ENCODE results near the gene KCNG2. TPM values are rescaled to one million over a fixed set of nuclear protein-coding genes. Genes with fewer than 3 reads are reported as not detected.

KCNG2 gene
- total RNA-seq, 1 donor from 2014 or later = not detected

DNA sequence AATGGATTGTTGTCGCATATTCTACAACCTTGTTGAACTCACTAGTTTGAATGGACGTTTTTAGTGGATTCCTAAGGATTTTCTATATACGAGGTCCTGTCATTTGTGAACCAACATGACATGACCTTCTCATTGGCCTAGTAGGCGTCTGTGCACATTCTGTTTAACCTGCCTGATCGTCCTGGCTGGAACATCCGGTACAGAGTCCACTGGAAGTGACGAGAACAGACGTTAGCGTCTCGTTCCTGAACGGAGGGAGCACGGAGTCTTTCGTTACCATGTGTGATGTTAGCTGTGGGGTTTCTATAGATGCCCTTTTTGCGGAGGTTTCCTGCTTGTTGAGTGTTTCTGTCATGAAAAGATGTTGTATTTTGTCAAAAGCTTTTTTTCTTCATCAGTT lies 91.8 kb downstream of the KCNG2 start:
- Mint-ChIP-seq H3K4me1 (no peaks in the 10 kb centered on the region), H3K27me3 (ENCODE audit: insufficient read depth, low read depth) (peaks cover 7% of the 10 kb centered on the region), H3K4me3 (no peak overlapping the region), H3K9me3 (peaks cover 63% of the 10 kb centered on the region), H3K36me3 (no peaks in the 10 kb centered on the region), H3K27ac (no peak overlapping the region)
- no peaks in the 10 kb centered on the region for H4K20me1 ChIP-seq (ENCODE audit: low read depth)
- no peak overlapping the region for H3K4me3 ChIP-seq
- TF ChIP-seq, protein P1, sequence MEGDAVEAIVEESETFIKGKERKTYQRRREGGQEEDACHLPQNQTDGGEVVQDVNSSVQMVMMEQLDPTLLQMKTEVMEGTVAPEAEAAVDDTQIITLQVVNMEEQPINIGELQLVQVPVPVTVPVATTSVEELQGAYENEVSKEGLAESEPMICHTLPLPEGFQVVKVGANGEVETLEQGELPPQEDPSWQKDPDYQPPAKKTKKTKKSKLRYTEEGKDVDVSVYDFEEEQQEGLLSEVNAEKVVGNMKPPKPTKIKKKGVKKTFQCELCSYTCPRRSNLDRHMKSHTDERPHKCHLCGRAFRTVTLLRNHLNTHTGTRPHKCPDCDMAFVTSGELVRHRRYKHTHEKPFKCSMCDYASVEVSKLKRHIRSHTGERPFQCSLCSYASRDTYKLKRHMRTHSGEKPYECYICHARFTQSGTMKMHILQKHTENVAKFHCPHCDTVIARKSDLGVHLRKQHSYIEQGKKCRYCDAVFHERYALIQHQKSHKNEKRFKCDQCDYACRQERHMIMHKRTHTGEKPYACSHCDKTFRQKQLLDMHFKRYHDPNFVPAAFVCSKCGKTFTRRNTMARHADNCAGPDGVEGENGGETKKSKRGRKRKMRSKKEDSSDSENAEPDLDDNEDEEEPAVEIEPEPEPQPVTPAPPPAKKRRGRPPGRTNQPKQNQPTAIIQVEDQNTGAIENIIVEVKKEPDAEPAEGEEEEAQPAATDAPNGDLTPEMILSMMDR (IDR thresholded peaks at IDR 0.05) = no peak
- TF ChIP-seq EZH2 (IDR thresholded peaks at IDR 0.05) = no peak
- TF ChIP-seq EZH2phosphoT487 (IDR thresholded peaks at IDR 0.05) = no peak
- DNase-seq (ENCODE audit: low spot score) = no peak
- no peaks in the 10 kb centered on the region for H3K4me1 ChIP-seq
- no peak overlapping the region for H2AFZ ChIP-seq (replicated peaks)
- H3K79me2 ChIP-seq (ENCODE audit: low read depth) = no peaks in the 10 kb centered on the region
- no peak overlapping the region for H3K4me2 ChIP-seq
- H3K9ac ChIP-seq = no peak overlapping the region
- no peaks in the 10 kb centered on the region for H3K9me3 ChIP-seq (ENCODE audit: low read depth)
- H3K27ac ChIP-seq = no peak overlapping the region
- H3K27me3 ChIP-seq = no peaks in the 10 kb centered on the region
- H3F3A ChIP-seq (ENCODE audit: low read depth) = no peaks in the 10 kb centered on the region
- H3K36me3 ChIP-seq = no peaks in the 10 kb centered on the region

DNA sequence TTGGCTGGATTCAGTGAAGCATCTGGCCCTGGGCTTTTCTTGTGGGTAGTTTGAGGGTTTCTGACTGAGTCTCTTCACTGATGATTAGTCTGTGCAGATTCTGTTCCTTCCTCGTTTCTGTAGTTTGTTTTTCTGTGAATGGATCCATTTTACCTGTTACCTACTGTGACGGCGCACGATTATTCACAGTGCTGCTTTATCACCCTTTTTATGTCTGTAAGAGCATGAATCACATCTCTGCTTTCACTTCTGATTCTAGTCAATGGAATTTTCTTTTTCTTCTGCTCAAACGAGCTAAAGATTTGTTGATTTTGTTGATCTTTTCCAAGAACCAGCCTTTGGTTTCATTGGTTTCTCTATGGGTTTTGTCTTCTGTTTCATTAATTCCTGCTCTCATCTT lies 92.9 kb downstream of the KCNG2 start:
- Mint-ChIP-seq H3K9me3 (peaks cover 70% of the 10 kb centered on the region), H3K4me1 (no peaks in the 10 kb centered on the region), H3K4me3 (no peak overlapping the region), H3K27ac (no peak overlapping the region), H3K36me3 (peaks cover 1% of the 10 kb centered on the region), H3K27me3 (ENCODE audit: insufficient read depth, low read depth) (peaks cover 7% of the 10 kb centered on the region)
- Histone ChIP-seq H3K9ac (no peak overlapping the region), H3K27me3 (no peaks in the 10 kb centered on the region), H2AFZ (replicated peaks) (no peak overlapping the region), H3F3A (ENCODE audit: low read depth) (no peaks in the 10 kb centered on the region), H3K79me2 (ENCODE audit: low read depth) (no peaks in the 10 kb centered on the region), H3K9me3 (ENCODE audit: low read depth) (peaks cover 6% of the 10 kb centered on the region), H3K4me1 (no peaks in the 10 kb centered on the region), H3K36me3 (no peaks in the 10 kb centered on the region), H3K4me2 (no peak overlapping the region), H3K27ac (no peak overlapping the region), H4K20me1 (ENCODE audit: low read depth) (no peaks in the 10 kb centered on the region), H3K4me3 (no peak overlapping the region)
- DNase-seq (ENCODE audit: low spot score) = no peak
- TF ChIP-seq, protein P1 (IDR thresholded peaks at IDR 0.05) = no peak
- TF ChIP-seq EZH2phosphoT487 (IDR thresholded peaks at IDR 0.05) (no peak), EZH2 (IDR thresholded peaks at IDR 0.05) (no peak)

DNA sequence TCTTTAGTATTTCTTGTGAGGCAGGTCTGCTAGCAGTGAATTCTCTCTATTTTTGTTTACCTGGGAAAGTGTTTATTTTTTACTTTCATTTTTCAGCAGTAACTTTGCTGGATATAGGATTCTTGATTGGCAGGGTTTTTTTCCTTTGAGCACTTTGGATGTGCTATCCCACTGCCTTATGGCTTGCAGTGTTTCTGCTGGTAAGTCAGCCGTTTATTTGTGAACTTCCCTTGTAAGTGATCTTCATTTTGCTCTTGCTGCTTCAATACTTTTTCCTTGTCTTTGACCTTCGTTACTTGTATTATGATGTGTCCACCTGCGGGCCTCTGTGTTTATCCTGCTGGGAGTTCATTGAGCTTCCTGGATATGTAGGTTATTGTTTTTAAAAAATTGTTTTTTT lies 99.0 kb downstream of the KCNG2 start:
- Histone ChIP-seq H3K4me2 (no peak overlapping the region), H3K36me3 (no peaks in the 10 kb centered on the region), H3K27me3 (no peaks in the 10 kb centered on the region), H3K79me2 (ENCODE audit: low read depth) (no peaks in the 10 kb centered on the region), H3K4me3 (no peak overlapping the region), H2AFZ (replicated peaks) (no peak overlapping the region), H3K4me1 (no peaks in the 10 kb centered on the region), H3K9ac (no peak overlapping the region), H3F3A (ENCODE audit: low read depth) (no peaks in the 10 kb centered on the region), H3K27ac (no peak overlapping the region), H3K9me3 (ENCODE audit: low read depth) (peaks cover 16% of the 10 kb centered on the region), H4K20me1 (ENCODE audit: low read depth) (no peaks in the 10 kb centered on the region)
- Mint-ChIP-seq H3K27me3 (ENCODE audit: insufficient read depth, low read depth) (peaks cover 11% of the 10 kb centered on the region), H3K36me3 (peaks cover 8% of the 10 kb centered on the region), H3K4me1 (no peaks in the 10 kb centered on the region), H3K4me3 (no peak overlapping the region), H3K9me3 (peaks cover 68% of the 10 kb centered on the region), H3K27ac (no peak overlapping the region)
- TF ChIP-seq EZH2phosphoT487 (IDR thresholded peaks at IDR 0.05) (no peak), EZH2 (IDR thresholded peaks at IDR 0.05) (no peak)
- TF ChIP-seq, protein P1 (IDR thresholded peaks at IDR 0.05) = no peak
- DNase-seq (ENCODE audit: low spot score) = no peak

All from neural progenitor cell (in vitro differentiated cells).